Gastroesophageal sphincter (tissue), 4 donors: ENCODE data around the gene PGAP3. TPM values are rescaled to one million over a fixed set of nuclear protein-coding genes. Genes with fewer than 3 reads are reported as not detected.

Experiments used
- ATAC-seq: fragments of 150-250 bp; one replicate; pipeline ENCODE4 v1.9.1; 2016; ENCODE audit warnings: mild to moderate bottlenecking, moderate library complexity
- H3K27ac ChIP-seq, 4 donors: fragments of 200-600 bp; sonication (generic) in 3 of 4; 1 replicate in 3 of 4; 2 replicates in 1 of 4; pipeline ENCODE4 v1.5.1; 2016 to 2019
- H3K27me3 ChIP-seq: fragments of 200-600 bp; sonication (generic); one replicate; pipeline ENCODE4 v1.5.1; 2019
- H3K36me3 ChIP-seq, 2 donors: fragments of 200-600 bp; sonication (generic); one replicate each; pipeline ENCODE4 v1.5.1; 2019; ENCODE audit warnings: control low read depth in 1 of 2
- H3K4me1 ChIP-seq, 3 donors: fragments of 200-600 bp; sonication (generic); 1 replicate in 2 of 3; 2 replicates in 1 of 3; pipeline ENCODE4 v1.5.1; 2016 to 2019; ENCODE audit warnings: control low read depth in 2 of 3
- H3K4me3 ChIP-seq, 2 donors: fragments of 200-600 bp; sonication (generic); one replicate each; pipeline ENCODE4 v1.5.1; 2019; ENCODE audit warnings: mild to moderate bottlenecking in 1 of 2, moderate library complexity in 1 of 2
- H3K9me3 ChIP-seq, 3 donors: fragments of 200-600 bp; sonication (generic); one replicate each; pipeline ENCODE4 v1.5.1; 2017 to 2019; ENCODE audit warnings: control low read depth in 2 of 3
- CTCF ChIP-seq, 4 experiments: fragments of 200-600 bp in 2 of 4; fragments of 450-650 bp in 2 of 4; sonication (generic) in 1 of 4; IDR thresholded peaks; one replicate each; pipeline ENCODE4 v1.5.1; 2017 to 2019; ENCODE audit warnings: antibody characterized with exemption in 4 of 4, mild to moderate bottlenecking in 2 of 4, moderate library complexity in 2 of 4
- EP300 ChIP-seq: sonication (generic); formaldehyde crosslinking; IDR thresholded peaks from one replicate; pipeline ENCODE4 v1.6.1; 2017; ENCODE audit warnings: antibody characterized with exemption, mild to moderate bottlenecking
- POLR2A ChIP-seq, 2 donors: fragments of 450-650 bp; IDR thresholded peaks; one replicate each; pipeline ENCODE4 v1.6.1; 2017; ENCODE audit warnings: antibody characterized with exemption in 2 of 2, mild to moderate bottlenecking in 2 of 2, moderate library complexity in 1 of 2
- POLR2AphosphoS5 ChIP-seq: sonication (generic); formaldehyde crosslinking; IDR thresholded peaks from one replicate; pipeline ENCODE4 v1.6.1; 2017; ENCODE audit warnings: antibody characterized with exemption
- WGBS, 2 donors: methylation state at CpG; one replicate each; pipeline ENCODE4 v1.1.5; 2018; ENCODE audit warnings: low coverage in 1 of 2; 5-methylcytosine and 5-hydroxymethylcytosine counted together
- total RNA-seq, 4 donors: library from RNA; depleted of rRNA; stranded (reverse); fragments of >200 nt; gene quantifications; one replicate each; pipeline ENCODE4 v1.1.0, GENCODE V29; 2016

PGAP3 gene
- total RNA-seq, 4 donors from 2014 or later, result 9.9 to 13.6 (median 11.1) TPM

GRCh38 chr17:39704821-39705551 lies 17.1 kb upstream of the PGAP3 start:
- Histone ChIP-seq H3K4me1 (peaks cover 0 to 58% (median 15%) of the 10 kb centered on the region in 3 donors), H3K27ac (peak overlapping the region in 3 of 4 donors; percentile 15 to 55 (median 45)), H3K27me3 (peaks cover 4% of the 10 kb centered on the region), H3K9me3 (no peaks in the 10 kb centered on the region), H3K36me3 (peaks cover 0 to 33% of the 10 kb centered on the region in 2 donors), H3K4me3 (no peak overlapping the region)
- ATAC-seq, result no peak
- WGBS, 2 donors, result 42 to 51% methylated on average over 3 to 8 of the region's 11 CpGs
- no peak for TF ChIP-seq EP300
- TF ChIP-seq CTCF (IDR thresholded peaks at IDR 0.05), result peak in 3 of 4 experiments; percentile 33 to 38 (median 35)

GRCh38 chr17:39703913-39704312 lies 16.1 kb upstream of the PGAP3 start:
- Histone ChIP-seq H3K36me3 (peaks cover 0 to 23% of the 10 kb centered on the region in 2 donors), H3K9me3 (no peaks in the 10 kb centered on the region), H3K4me3 (no peak overlapping the region), H3K27me3 (peaks cover 4% of the 10 kb centered on the region), H3K27ac (no peak overlapping the region), H3K4me1 (peaks cover 0 to 66% (median 15%) of the 10 kb centered on the region in 3 donors)
- 94% methylated on average over 2 of the region's 5 CpGs; no CpG with 5 or more reads in 1 of the 2 donors for WGBS, 2 donors
- ATAC-seq, result no peak
- no peak for TF ChIP-seq EP300
- no peak for TF ChIP-seq POLR2AphosphoS5
- no peak for TF ChIP-seq POLR2A (IDR thresholded peaks at IDR 0.05)
- no peak for TF ChIP-seq CTCF (IDR thresholded peaks at IDR 0.05)

- peak overlapping the region in 1 of 4 donors; percentile 6 for H3K27ac ChIP-seq
- no peak for TF ChIP-seq POLR2AphosphoS5
- no peaks in the 10 kb centered on the region for H3K9me3 ChIP-seq
- ATAC-seq, result no peak
- peaks cover 4% of the 10 kb centered on the region for H3K27me3 ChIP-seq
- H3K4me1 ChIP-seq, result peaks cover 0 to 68% (median 15%) of the 10 kb centered on the region in 3 donors
- peaks cover 0 to 15% of the 10 kb centered on the region in 2 donors for H3K36me3 ChIP-seq
- WGBS, 2 donors, result 59 to 64% methylated on average over 6 to 9 of the region's 12 CpGs
- no peak overlapping the region for H3K4me3 ChIP-seq
Observed at GRCh38 chr17:39702901-39703893, 15.3 kb upstream of the PGAP3 start.

GRCh38 chr17:39701784-39702422 lies 14.0 kb upstream of the PGAP3 start:
- peaks cover 0 to 2% of the 10 kb centered on the region in 2 donors for H3K36me3 ChIP-seq
- peak overlapping the region in 1 of 2 donors; percentile 84 for H3K4me3 ChIP-seq
- 33 to 40% methylated on average over 1 of the region's 4 CpGs for WGBS, 2 donors
- H3K27ac ChIP-seq, result no peak overlapping the region
- no peaks in the 10 kb centered on the region for H3K9me3 ChIP-seq
- peaks cover 0 to 68% (median 15%) of the 10 kb centered on the region in 3 donors for H3K4me1 ChIP-seq
- ATAC-seq, result no peak
- peaks cover 4% of the 10 kb centered on the region for H3K27me3 ChIP-seq
- no peak for TF ChIP-seq CTCF (IDR thresholded peaks at IDR 0.05)
- no peak for TF ChIP-seq EP300
- TF ChIP-seq POLR2A (IDR thresholded peaks at IDR 0.05), result no peak
